PC-3 (cell line): ENCODE data around the gene MRPL43. TPM values are rescaled to one million over a fixed set of nuclear protein-coding genes. Genes with fewer than 3 reads are reported as not detected.

Experiments
- ATAC-seq: fragments of 200-7000 bp; cut with Tn5 transposase; 2 replicates; pipeline ENCODE4 v1.9.1; 2020; ENCODE audit warnings: mild to moderate bottlenecking, moderate library complexity
- BruUV-seq: library from RNA; stranded (reverse); fragments of 400-500 nt; replicated peaks from 2 replicates; lab custom pipeline; 2021; lab: Mats Ljungman, UMichigan
- CTCF ChIA-PET: fragments of 300-600 bp; sonication (Branson Sonifier 250); formaldehyde crosslinking; loops from one replicate; lab custom pipeline; 2022; ENCODE audit warnings: antibody characterized with exemption; lab: Charles Lee
- POLR2A ChIA-PET: fragments of 300-600 bp; sonication (Branson Sonifier 250); formaldehyde crosslinking; loops from one replicate; lab custom pipeline; 2022; ENCODE audit warnings: antibody characterized with exemption; ENCODE audit not compliant: unreplicated experiment; lab: Charles Lee
- DNase-seq: peaks from one replicate; pipeline ENCODE4 v3.0.0-alpha.2; 2015
- H2AFZ ChIP-seq: fragments of 300-600 bp; sonication (generic); 2 replicates; pipeline ENCODE4 v1.6.0; 2016; ENCODE audit warnings: antibody characterized with exemption, low read length
- H3F3A ChIP-seq: fragments of 300-600 bp; sonication (generic); one replicate; pipeline ENCODE4 v1.6.0; 2017; ENCODE audit warnings: antibody characterized with exemption, low read length, control low read depth, mild to moderate bottlenecking; ENCODE audit not compliant: unreplicated experiment
- H3K27ac ChIP-seq: fragments of 300-600 bp; sonication (generic); 2 replicates; pipeline ENCODE4 v1.5.1; 2016; ENCODE audit warnings: mild to moderate bottlenecking, low read length
- H3K27me3 ChIP-seq: fragments of 300-600 bp; sonication (generic); 2 replicates; pipeline ENCODE4 v1.6.1; 2016; ENCODE audit warnings: low read length, mixed read lengths
- H3K36me3 ChIP-seq: fragments of 300-600 bp; sonication (generic); 2 replicates; pipeline ENCODE4 v1.6.1; 2016; ENCODE audit warnings: low read depth, mixed run types, low read length, mixed read lengths
- H3K4me1 ChIP-seq: fragments of 300-600 bp; sonication (generic); 2 replicates; pipeline ENCODE4 v1.5.1; 2016; ENCODE audit warnings: low read length; ENCODE audit not compliant: insufficient read depth
- H3K4me2 ChIP-seq: fragments of 300-600 bp; sonication (generic); 2 replicates; pipeline ENCODE4 v1.6.0; 2016; ENCODE audit warnings: low read length
- H3K4me3 ChIP-seq: fragments of 300-600 bp; sonication (generic); 2 replicates; pipeline ENCODE4 v1.5.1; 2016; ENCODE audit warnings: mild to moderate bottlenecking, low read length, mixed read lengths
- H3K79me2 ChIP-seq: fragments of 300-600 bp; sonication (generic); 2 replicates; pipeline ENCODE4 v1.6.1; 2017; ENCODE audit warnings: low read length, mixed read lengths
- H3K9ac ChIP-seq: fragments of 300-600 bp; sonication (generic); 2 replicates; pipeline ENCODE4 v1.6.0; 2016; ENCODE audit warnings: mild to moderate bottlenecking, low read length
- H3K9me2 ChIP-seq: fragments of 300-600 bp; sonication (generic); replicated peaks from 2 replicates; pipeline ENCODE4 v1.6.1; 2016; ENCODE audit warnings: mixed run types, low read length, mixed read lengths
- H3K9me3 ChIP-seq: fragments of 300-600 bp; sonication (generic); 2 replicates; pipeline ENCODE4 v1.6.1; 2016; ENCODE audit warnings: low read length, mixed read lengths
- H4K20me1 ChIP-seq: fragments of 300-600 bp; sonication (generic); 2 replicates; pipeline ENCODE4 v1.6.1; 2016; ENCODE audit warnings: low read length, mixed read lengths
- CTCF ChIP-seq: fragments of 300-600 bp; sonication (generic); conservative IDR thresholded peaks from 2 replicates; pipeline ENCODE4 v1.5.1; 2017; ENCODE audit warnings: antibody characterized with exemption, low read depth, mild to moderate bottlenecking, low read length
- EZH2 ChIP-seq: fragments of 300-600 bp; sonication (generic); IDR thresholded peaks from one replicate; pipeline ENCODE4 v1.6.1; 2017; ENCODE audit warnings: antibody characterized with exemption, mild to moderate bottlenecking, low read length; ENCODE audit not compliant: unreplicated experiment
- EZH2phosphoT487 ChIP-seq: fragments of 300-600 bp; sonication (generic); IDR thresholded peaks from 2 replicates; pipeline ENCODE4 v1.6.1; 2018; ENCODE audit warnings: mild to moderate bottlenecking, antibody characterized with exemption, low read length, borderline replicate concordance
- intact Hi-C: fragments of 100-400 bp; cut with micrococcal nuclease; formaldehyde crosslinking; loops from 2 replicates; pipeline ENCODE4 v1.9.0; 2023
- total RNA-seq: library from RNA; depleted of rRNA; stranded (reverse); fragments of >200 nt; gene quantifications from 2 replicates; pipeline ENCODE4 v1.2.3, GENCODE V29; 2014

The MRPL43 gene
- total RNA-seq, 1 experiment from 2014 or later, result 81.0 TPM

- H3K27ac ChIP-seq, result no peak overlapping the region
- CTCF ChIA-PET, result no interaction called here
- intact Hi-C loops, result no loop called here
- H3K9me2 ChIP-seq, result no peaks in the 10 kb centered on the region
- H3K27me3 ChIP-seq, result no peaks in the 10 kb centered on the region
- no peaks in the 10 kb centered on the region for H3F3A ChIP-seq
- peaks cover 39% of the 10 kb centered on the region for H3K36me3 ChIP-seq
- no TSS peak for BruUV-seq
- no peak overlapping the region for H3K9ac ChIP-seq
- no peak overlapping the region for H2AFZ ChIP-seq
- POLR2A ChIA-PET, result no interaction called here
- H3K79me2 ChIP-seq, result no peaks in the 10 kb centered on the region
- H3K4me2 ChIP-seq, result no peak overlapping the region
- ATAC-seq (no peak), DNase-seq (no peak)
- H3K4me3 ChIP-seq, result no peak overlapping the region
- no peaks in the 10 kb centered on the region for H3K4me1 ChIP-seq
- H3K9me3 ChIP-seq, result no peaks in the 10 kb centered on the region
- H4K20me1 ChIP-seq, result no peaks in the 10 kb centered on the region
- TF ChIP-seq CTCF, result no peak
- TF ChIP-seq EZH2phosphoT487, result no peak
- no peak for TF ChIP-seq EZH2
Measured at GRCh38 chr10:100945754-100946153, 41.5 kb downstream of the MRPL43 start.

GRCh38 chr10:100943508-100943907 is 43.8 kb downstream of the MRPL43 start:
- Histone ChIP-seq H3K4me2 (no peak overlapping the region), H2AFZ (no peak overlapping the region), H3K4me1 (no peaks in the 10 kb centered on the region), H3K9ac (no peak overlapping the region), H3K36me3 (peaks cover 33% of the 10 kb centered on the region), H3K27me3 (no peaks in the 10 kb centered on the region), H3K79me2 (no peaks in the 10 kb centered on the region), H3K27ac (no peak overlapping the region), H3F3A (no peaks in the 10 kb centered on the region), H4K20me1 (no peaks in the 10 kb centered on the region), H3K9me3 (no peaks in the 10 kb centered on the region), H3K4me3 (no peak overlapping the region), H3K9me2 (no peaks in the 10 kb centered on the region)
- ChIA-PET POLR2A (no interaction called here), CTCF (no interaction called here)
- ATAC-seq, result no peak
- no TSS peak for BruUV-seq
- intact Hi-C loops, result no loop called here
- no peak for DNase-seq
- TF ChIP-seq EZH2phosphoT487 (no peak), CTCF (no peak), EZH2 (no peak)

- intact Hi-C loops, result no loop called here
- Histone ChIP-seq H3K4me2 (no peak overlapping the region), H3F3A (no peaks in the 10 kb centered on the region), H4K20me1 (no peaks in the 10 kb centered on the region), H3K27ac (no peak overlapping the region), H2AFZ (no peak overlapping the region), H3K4me3 (no peak overlapping the region), H3K79me2 (no peaks in the 10 kb centered on the region), H3K9me2 (no peaks in the 10 kb centered on the region), H3K27me3 (no peaks in the 10 kb centered on the region), H3K36me3 (peaks cover 32% of the 10 kb centered on the region), H3K9ac (no peak overlapping the region), H3K4me1 (no peaks in the 10 kb centered on the region), H3K9me3 (no peaks in the 10 kb centered on the region)
- ChIA-PET POLR2A (no interaction called here), CTCF (no interaction called here)
- TF ChIP-seq EZH2phosphoT487, result no peak
- DNase-seq, result no peak
- ATAC-seq, result no peak
- BruUV-seq, result no TSS peak
Measured at GRCh38 chr10:100942229-100942628, 45.1 kb downstream of the MRPL43 start.
